B cell (primary cell): ENCODE measurements around the gene TRAFD1.

Experiments
- EZH2 ChIP-seq: IDR thresholded peaks from 2 replicates; pipeline ENCODE4 v1.6.1; 2012; ENCODE audit warnings: borderline replicate concordance, low read depth, mild to moderate bottlenecking, moderate library complexity, low read length; ENCODE audit not compliant: insufficient read depth, poor library complexity, severe bottlenecking
- TF ChIP-seq, protein P1 (sequence below): fragments of 200-600 bp; IDR thresholded peaks from one replicate; pipeline ENCODE4 v1.8.0; 2022; ENCODE audit warnings: antibody characterized with exemption, mild to moderate bottlenecking

DNA sequence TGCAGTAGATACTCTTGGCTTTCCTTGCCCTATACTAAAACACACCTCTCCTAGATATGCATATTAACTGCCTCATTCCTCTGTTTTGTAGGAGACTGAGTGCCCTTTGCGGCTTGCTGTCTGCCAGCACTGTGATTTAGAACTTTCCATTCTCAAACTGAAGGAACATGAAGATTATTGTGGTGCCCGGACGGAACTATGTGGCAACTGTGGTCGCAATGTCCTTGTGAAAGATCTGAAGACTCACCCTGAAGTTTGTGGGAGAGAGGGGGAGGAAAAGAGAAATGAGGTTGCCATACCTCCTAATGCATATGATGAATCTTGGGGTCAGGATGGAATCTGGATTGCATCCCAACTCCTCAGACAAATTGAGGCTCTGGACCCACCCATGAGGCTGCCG, 15.4 kb downstream of the TRAFD1 start:
- TF ChIP-seq, protein P1, sequence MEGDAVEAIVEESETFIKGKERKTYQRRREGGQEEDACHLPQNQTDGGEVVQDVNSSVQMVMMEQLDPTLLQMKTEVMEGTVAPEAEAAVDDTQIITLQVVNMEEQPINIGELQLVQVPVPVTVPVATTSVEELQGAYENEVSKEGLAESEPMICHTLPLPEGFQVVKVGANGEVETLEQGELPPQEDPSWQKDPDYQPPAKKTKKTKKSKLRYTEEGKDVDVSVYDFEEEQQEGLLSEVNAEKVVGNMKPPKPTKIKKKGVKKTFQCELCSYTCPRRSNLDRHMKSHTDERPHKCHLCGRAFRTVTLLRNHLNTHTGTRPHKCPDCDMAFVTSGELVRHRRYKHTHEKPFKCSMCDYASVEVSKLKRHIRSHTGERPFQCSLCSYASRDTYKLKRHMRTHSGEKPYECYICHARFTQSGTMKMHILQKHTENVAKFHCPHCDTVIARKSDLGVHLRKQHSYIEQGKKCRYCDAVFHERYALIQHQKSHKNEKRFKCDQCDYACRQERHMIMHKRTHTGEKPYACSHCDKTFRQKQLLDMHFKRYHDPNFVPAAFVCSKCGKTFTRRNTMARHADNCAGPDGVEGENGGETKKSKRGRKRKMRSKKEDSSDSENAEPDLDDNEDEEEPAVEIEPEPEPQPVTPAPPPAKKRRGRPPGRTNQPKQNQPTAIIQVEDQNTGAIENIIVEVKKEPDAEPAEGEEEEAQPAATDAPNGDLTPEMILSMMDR, result no peak
- TF ChIP-seq EZH2, result no peak
